ENCODE results near the gene UBTD1. TPM values are rescaled to one million over a fixed set of nuclear protein-coding genes. Genes with fewer than 3 reads are reported as not detected.

Gene UBTD1, protein sequence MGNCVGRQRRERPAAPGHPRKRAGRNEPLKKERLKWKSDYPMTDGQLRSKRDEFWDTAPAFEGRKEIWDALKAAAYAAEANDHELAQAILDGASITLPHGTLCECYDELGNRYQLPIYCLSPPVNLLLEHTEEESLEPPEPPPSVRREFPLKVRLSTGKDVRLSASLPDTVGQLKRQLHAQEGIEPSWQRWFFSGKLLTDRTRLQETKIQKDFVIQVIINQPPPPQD
- 10 to 100 TPM; 10.0 to 93.8 TPM for total RNA-seq

GRCh38 chr10:97498841-97499560 is at the start of gene UBTD1:
TSS of gene UBTD1 (plus strand) at chr10:97498924. CDS start at chr10:97499204, 280 bp downstream.
- intact Hi-C loops (cut with DNase I), result loop anchor here (5.0 kb wide), 1 partner anchor 43 kb away; no protein-coding TSS in a partner anchor
- Histone ChIP-seq H3K36me3 (no peaks in the 10 kb centered on the region), H3K27ac (peak within 1 kb of the TSS; percentile 89 to 93), H3K9me3 (no peaks in the 10 kb centered on the region), H3K4me1 (replicated peaks) (peaks cover 5% of the 10 kb centered on the region), H3K4me3 (peak within 1 kb of the TSS; percentile 80 to 97), H3K27me3 (replicated peaks; ENCODE audit: insufficient read depth) (no peaks in the 10 kb centered on the region)
- TF ChIP-seq POLR2A (IDR thresholded peaks at IDR 0.05), result peak; percentile 81
- no peak for TF ChIP-seq POLR2AphosphoS5 (IDR thresholded peaks at IDR 0.05)
- TF ChIP-seq, protein P1, sequence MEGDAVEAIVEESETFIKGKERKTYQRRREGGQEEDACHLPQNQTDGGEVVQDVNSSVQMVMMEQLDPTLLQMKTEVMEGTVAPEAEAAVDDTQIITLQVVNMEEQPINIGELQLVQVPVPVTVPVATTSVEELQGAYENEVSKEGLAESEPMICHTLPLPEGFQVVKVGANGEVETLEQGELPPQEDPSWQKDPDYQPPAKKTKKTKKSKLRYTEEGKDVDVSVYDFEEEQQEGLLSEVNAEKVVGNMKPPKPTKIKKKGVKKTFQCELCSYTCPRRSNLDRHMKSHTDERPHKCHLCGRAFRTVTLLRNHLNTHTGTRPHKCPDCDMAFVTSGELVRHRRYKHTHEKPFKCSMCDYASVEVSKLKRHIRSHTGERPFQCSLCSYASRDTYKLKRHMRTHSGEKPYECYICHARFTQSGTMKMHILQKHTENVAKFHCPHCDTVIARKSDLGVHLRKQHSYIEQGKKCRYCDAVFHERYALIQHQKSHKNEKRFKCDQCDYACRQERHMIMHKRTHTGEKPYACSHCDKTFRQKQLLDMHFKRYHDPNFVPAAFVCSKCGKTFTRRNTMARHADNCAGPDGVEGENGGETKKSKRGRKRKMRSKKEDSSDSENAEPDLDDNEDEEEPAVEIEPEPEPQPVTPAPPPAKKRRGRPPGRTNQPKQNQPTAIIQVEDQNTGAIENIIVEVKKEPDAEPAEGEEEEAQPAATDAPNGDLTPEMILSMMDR (IDR thresholded peaks at IDR 0.05), result peak in 1 of 4 experiments; percentile 8
- DNase-seq (ENCODE audit: low spot score), result peak; percentile 31
- WGBS, result under 1% methylated on average over 43 of the region's 66 CpGs

- peaks cover 0 to 7% of the 10 kb centered on the region in 2 donors for H3K36me3 ChIP-seq
- WGBS, result 51% methylated on average over 2 of the region's 2 CpGs
- intact Hi-C loops (cut with DNase I), result no loop called here
- no peak overlapping the region for H3K27ac ChIP-seq
- peaks cover 8% of the 10 kb centered on the region for H3K4me1 ChIP-seq (replicated peaks)
- no peak overlapping the region for H3K4me3 ChIP-seq
- H3K9me3 ChIP-seq, result no peaks in the 10 kb centered on the region
- DNase-seq (ENCODE audit: low spot score), result no peak
- no peaks in the 10 kb centered on the region for H3K27me3 ChIP-seq (replicated peaks; ENCODE audit: insufficient read depth)
- TF ChIP-seq POLR2A (IDR thresholded peaks at IDR 0.05) (no peak), POLR2AphosphoS5 (IDR thresholded peaks at IDR 0.05) (no peak)
- TF ChIP-seq, protein P1 (IDR thresholded peaks at IDR 0.05), result no peak
Observed at GRCh38 chr10:97450828-97451227, 47.9 kb upstream of the UBTD1 start.

GRCh38 chr10:97451605-97452004 is 47.1 kb upstream of the UBTD1 start:
- DNase-seq (ENCODE audit: low spot score), result no peak
- intact Hi-C loops (cut with DNase I), result no loop called here
- Histone ChIP-seq H3K36me3 (peaks cover 0 to 7% of the 10 kb centered on the region in 2 donors), H3K27ac (no peak overlapping the region), H3K27me3 (replicated peaks; ENCODE audit: insufficient read depth) (no peaks in the 10 kb centered on the region), H3K4me3 (no peak overlapping the region), H3K9me3 (no peaks in the 10 kb centered on the region), H3K4me1 (replicated peaks) (peaks cover 7% of the 10 kb centered on the region)
- TF ChIP-seq, protein P1 (IDR thresholded peaks at IDR 0.05), result no peak
- TF ChIP-seq POLR2A (IDR thresholded peaks at IDR 0.05) (no peak), POLR2AphosphoS5 (IDR thresholded peaks at IDR 0.05) (no peak)
- WGBS, result 94% methylated on average over 17 of the region's 17 CpGs

DNA sequence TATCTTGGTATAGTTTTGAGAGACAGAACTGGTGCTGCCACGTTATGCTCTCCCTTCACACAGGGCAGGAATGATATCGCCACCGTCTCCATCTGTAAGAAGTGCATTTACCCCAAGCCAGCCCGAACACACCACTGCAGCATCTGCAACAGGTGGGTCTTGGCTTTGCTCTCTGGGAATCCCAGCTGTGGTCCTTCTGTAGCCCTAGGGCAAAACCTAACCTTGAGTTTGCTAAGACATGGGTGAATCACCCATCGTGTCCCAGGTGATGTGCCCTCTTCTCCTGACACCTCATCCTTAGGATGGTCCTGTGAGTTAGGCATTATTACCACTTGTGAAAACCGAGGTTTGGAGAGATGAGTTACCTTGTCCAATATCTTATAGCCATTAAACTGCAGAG is 46.4 kb upstream of the UBTD1 start:
- H3K36me3 ChIP-seq, result peaks cover 0 to 7% of the 10 kb centered on the region in 2 donors
- H3K4me1 ChIP-seq (replicated peaks), result no peaks in the 10 kb centered on the region
- TF ChIP-seq POLR2AphosphoS5 (IDR thresholded peaks at IDR 0.05) (no peak), POLR2A (IDR thresholded peaks at IDR 0.05) (no peak)
- TF ChIP-seq, protein P1 (IDR thresholded peaks at IDR 0.05), result no peak
- 89% methylated on average over 6 of the region's 6 CpGs for WGBS
- H3K27ac ChIP-seq, result no peak overlapping the region
- no peaks in the 10 kb centered on the region for H3K27me3 ChIP-seq (replicated peaks; ENCODE audit: insufficient read depth)
- intact Hi-C loops (cut with DNase I), result no loop called here
- H3K9me3 ChIP-seq, result no peaks in the 10 kb centered on the region
- DNase-seq (ENCODE audit: low spot score), result no peak
- H3K4me3 ChIP-seq, result no peak overlapping the region
